Right atrium auricular region (tissue), 2 donors: ENCODE data around the gene ACSF2. TPM values are rescaled to one million over a fixed set of nuclear protein-coding genes. Genes with fewer than 3 reads are reported as not detected.
"Not testable (repeated sequence)": the region's sequence is repeated elsewhere in the genome, so short reads cannot be mapped to it uniquely, and the experiment has no call there.

Experiments used
- DNase-seq: peaks from one replicate; pipeline ENCODE4 v3.0.0-alpha.2; 2019; ENCODE audit warnings: low spot score
- H3K27ac ChIP-seq, 2 donors: fragments of 200-600 bp; sonication (generic); 1 replicate in 1 of 2; 2 replicates in 1 of 2; pipeline ENCODE4 v1.5.1; 2016 to 2019
- H3K27me3 ChIP-seq, 2 donors: fragments of 200-600 bp; sonication (generic); one replicate each; pipeline versions ENCODE4 v1.5.1 to v1.6.0; 2017 to 2019
- H3K36me3 ChIP-seq: fragments of 200-600 bp; sonication (generic); one replicate; pipeline ENCODE4 v1.5.1; 2016
- H3K4me1 ChIP-seq, 2 donors: fragments of 200-600 bp; sonication (generic); one replicate each; pipeline versions ENCODE4 v1.5.1 to v1.6.0; 2017 to 2019
- H3K4me3 ChIP-seq, 2 donors: fragments of 200-600 bp; sonication (generic); 1 replicate in 1 of 2; 2 replicates in 1 of 2; pipeline ENCODE4 v1.5.1; 2017 to 2019; ENCODE audit warnings: mild to moderate bottlenecking in 1 of 2, moderate library complexity in 1 of 2
- H3K9me3 ChIP-seq, 2 donors: fragments of 200-600 bp; sonication (generic); one replicate each; pipeline ENCODE4 v1.5.1; 2019
- CTCF ChIP-seq, 2 donors: fragments of 200-600 bp; sonication (generic); IDR thresholded peaks; one replicate each; pipeline ENCODE4 v1.5.1; 2019; ENCODE audit warnings: antibody characterized with exemption in 2 of 2
- total RNA-seq, 2 donors: library from RNA; depleted of rRNA; stranded (reverse); fragments of >200 nt; gene quantifications; one replicate each; pipeline ENCODE4 v1.1.0, GENCODE V29; 2016

The ACSF2 gene
- total RNA-seq, 2 donors from 2014 or later: 22.2 to 42.6 TPM

DNA sequence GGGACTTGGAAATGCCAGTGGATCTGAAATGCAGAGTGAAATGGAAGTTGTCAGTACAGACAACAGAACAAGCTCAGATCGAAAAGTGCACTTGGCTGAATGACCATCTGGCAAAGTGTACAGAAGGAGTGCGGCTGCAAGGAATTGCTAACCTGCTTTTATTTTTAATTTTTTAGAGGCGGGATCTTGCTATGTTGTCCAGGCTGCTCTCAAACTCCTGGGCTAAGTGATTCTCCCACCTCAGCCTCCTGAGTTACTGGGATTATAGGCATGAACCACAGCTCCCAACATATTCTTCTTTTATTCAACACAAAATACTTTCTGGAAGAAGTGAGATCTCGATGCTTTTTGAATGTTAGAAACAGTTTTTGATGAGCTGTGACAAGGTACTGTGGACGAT is 32.3 kb upstream of the ACSF2 start:
- TF ChIP-seq CTCF (IDR thresholded peaks at IDR 0.05): no peak
- peaks cover 0 to 29% of the 10 kb centered on the region in 2 donors for H3K4me1 ChIP-seq
- no peaks in the 10 kb centered on the region for H3K27me3 ChIP-seq
- no peak overlapping the region for H3K27ac ChIP-seq
- H3K9me3 ChIP-seq: no peaks in the 10 kb centered on the region
- no peak overlapping the region for H3K4me3 ChIP-seq
- no peak for DNase-seq
- peaks cover 62% of the 10 kb centered on the region for H3K36me3 ChIP-seq

- no peak for TF ChIP-seq CTCF (IDR thresholded peaks at IDR 0.05)
- Histone ChIP-seq H3K27me3 (no peaks in the 10 kb centered on the region), H3K4me3 (no peak overlapping the region), H3K4me1 (peaks cover 0 to 29% of the 10 kb centered on the region in 2 donors), H3K36me3 (peaks cover 52% of the 10 kb centered on the region), H3K27ac (no peak overlapping the region), H3K9me3 (no peaks in the 10 kb centered on the region)
- DNase-seq: no peak
Measured at GRCh38 chr17:50394711-50395110, 31.3 kb upstream of the ACSF2 start.

- no peak for DNase-seq
Measured at GRCh38 chr17:50396261-50397110, 29.5 kb upstream of the ACSF2 start.

DNA sequence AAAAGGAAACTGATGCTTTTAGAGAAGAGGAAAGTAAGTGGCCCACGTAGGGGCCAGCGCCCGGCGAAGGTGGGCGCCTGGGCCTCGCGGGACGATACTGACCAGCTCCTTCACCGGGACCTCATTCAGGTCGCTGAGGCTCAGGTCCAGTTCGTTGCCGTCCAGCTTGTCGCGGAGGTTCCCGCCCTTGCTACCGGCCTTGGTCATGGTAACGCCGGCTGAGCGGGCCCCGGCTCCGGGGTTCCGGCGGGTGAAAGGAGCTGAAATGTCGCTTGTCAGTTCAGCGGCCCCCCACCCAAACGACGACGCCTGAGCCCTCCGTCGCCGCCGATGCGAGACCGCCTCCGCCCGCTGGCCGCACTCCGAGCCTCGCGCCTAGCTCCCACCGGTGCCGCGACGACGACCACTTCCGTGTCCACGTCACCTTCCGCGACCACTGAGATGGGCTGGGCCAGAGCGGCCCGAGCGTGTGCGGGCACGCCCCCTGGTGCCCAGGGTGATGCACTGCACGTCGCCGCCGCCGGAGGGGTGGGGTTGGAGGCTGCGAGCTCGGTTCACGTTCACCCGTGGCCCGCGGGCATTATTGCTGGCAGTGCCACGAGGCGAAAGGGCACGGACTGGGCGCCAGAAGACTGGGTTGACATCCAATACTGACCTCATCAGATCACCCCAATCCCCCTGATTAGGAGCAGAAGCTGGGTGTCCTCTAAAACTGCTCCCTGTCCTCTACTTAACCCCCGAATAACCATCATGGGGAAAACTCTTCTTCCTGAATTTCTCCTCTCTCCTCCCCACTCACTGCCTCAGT is 28.7 kb upstream of the ACSF2 start, which contains the start of gene LRRC59:
TSS of gene LRRC59 (minus strand) at position 413 of the 808 bp plus-strand sequence. CDS start at position 207, 206 bp downstream.
- peaks cover 26% of the 10 kb centered on the region for H3K36me3 ChIP-seq
- peak; percentile 86 for DNase-seq
- no peaks in the 10 kb centered on the region for H3K9me3 ChIP-seq
- H3K4me3 ChIP-seq: peak within 1 kb of the TSS; percentile 68 to 96
- H3K4me1 ChIP-seq: peaks cover 0 to 29% of the 10 kb centered on the region in 2 donors
- peak; percentile 94 to 99 for TF ChIP-seq CTCF (IDR thresholded peaks at IDR 0.05)
- no peaks in the 10 kb centered on the region for H3K27me3 ChIP-seq
- H3K27ac ChIP-seq: peak within 1 kb of the TSS; percentile 66 to 88

More at GRCh38 chr17:50396261-50397110, 29.5 kb upstream of the ACSF2 start:
- no peaks in the 10 kb centered on the region for H3K9me3 ChIP-seq
- H3K36me3 ChIP-seq: peaks cover 34% of the 10 kb centered on the region
- H3K27ac ChIP-seq: peak overlapping the region; percentile 66 to 88
- H3K4me3 ChIP-seq: peak overlapping the region; percentile 68 to 96
- no peak for TF ChIP-seq CTCF (IDR thresholded peaks at IDR 0.05)
- H3K4me1 ChIP-seq: peaks cover 0 to 29% of the 10 kb centered on the region in 2 donors
- no peaks in the 10 kb centered on the region for H3K27me3 ChIP-seq

GRCh38 chr17:50397919-50398285 is 28.1 kb upstream of the ACSF2 start:
- no peak for DNase-seq
- Histone ChIP-seq H3K4me1 (peaks cover 0 to 29% of the 10 kb centered on the region in 2 donors), H3K36me3 (peaks cover 20% of the 10 kb centered on the region), H3K27ac (peak overlapping the region in 1 of 2 donors; percentile 88), H3K4me3 (peak overlapping the region in 1 of 2 donors; percentile 96), H3K9me3 (no peaks in the 10 kb centered on the region), H3K27me3 (no peaks in the 10 kb centered on the region)
- no peak for TF ChIP-seq CTCF (IDR thresholded peaks at IDR 0.05)

DNA sequence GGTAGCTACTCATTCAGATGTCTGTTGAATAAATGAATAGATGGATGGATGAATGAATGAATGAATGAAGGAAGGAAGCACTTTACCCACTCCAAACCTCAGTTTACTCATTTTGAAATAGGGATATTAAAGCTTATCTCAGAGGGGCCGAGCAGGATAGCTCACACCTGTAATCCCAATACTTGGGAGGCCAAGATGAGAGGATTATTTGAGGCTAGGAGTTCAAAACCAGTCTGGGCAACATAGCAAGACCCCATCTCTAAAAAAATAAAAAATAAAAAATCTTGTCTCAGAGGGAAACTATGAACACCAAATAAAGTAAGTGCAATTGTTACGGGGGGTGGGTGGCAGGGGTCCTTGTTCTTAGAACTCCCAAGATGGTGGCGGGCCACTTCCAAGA is 27.3 kb upstream of the ACSF2 start:
- DNase-seq, H3K27me3 ChIP-seq: not testable (repeated sequence)
- peaks cover 0 to 29% of the 10 kb centered on the region in 2 donors for H3K4me1 ChIP-seq

DNA sequence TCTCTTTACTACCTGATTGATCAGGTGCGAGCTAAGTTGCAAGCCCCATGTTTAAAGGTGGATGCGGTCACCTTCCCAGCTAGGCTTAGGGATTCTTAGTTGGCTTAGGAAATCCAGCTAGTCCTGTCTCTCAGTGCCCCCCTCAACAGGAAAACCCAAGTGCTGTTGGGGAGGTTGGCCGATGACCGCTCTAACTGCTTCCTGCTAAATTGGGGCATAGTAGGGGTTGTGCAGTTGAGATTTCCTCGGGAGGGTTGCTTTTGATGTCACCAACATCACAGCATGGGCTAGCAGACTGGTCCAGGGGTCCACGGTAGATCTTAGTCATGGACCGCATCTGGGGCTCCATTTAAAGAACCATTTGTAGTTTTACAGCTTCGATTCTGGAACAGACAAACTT is 26.4 kb upstream of the ACSF2 start:
- DNase-seq, H3K27ac ChIP-seq, H3K4me3 ChIP-seq, H3K27me3 ChIP-seq, H3K36me3 ChIP-seq, H3K9me3 ChIP-seq: not testable (repeated sequence)
- peaks cover 0 to 29% of the 10 kb centered on the region in 2 donors for H3K4me1 ChIP-seq

More for the DNA sequence above, 27.3 kb upstream of the ACSF2 start:
- not testable (repeated sequence) for H3K4me3 ChIP-seq, H3K9me3 ChIP-seq, H3K27ac ChIP-seq
- peaks cover 13% of the 10 kb centered on the region for H3K36me3 ChIP-seq

DNA sequence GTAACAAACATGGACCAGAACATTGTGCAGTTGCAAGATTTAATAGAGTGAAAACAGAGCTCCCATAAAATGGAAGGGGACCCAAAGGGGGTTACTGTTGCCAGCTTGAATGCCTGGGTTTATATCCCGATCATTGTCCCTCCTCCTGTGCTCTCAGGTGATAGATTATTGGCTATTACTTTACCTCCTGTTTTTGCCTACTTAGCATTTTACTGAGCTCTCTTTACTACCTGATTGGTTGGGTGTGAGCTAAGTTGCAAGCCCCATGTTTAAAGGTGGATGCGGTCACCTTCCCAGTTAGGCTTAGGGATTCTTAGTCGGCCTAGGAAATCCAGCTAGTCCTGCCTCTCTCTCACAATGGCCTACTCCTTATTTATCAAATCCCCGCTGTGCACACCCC is 20.7 kb upstream of the ACSF2 start:
- H3K27ac ChIP-seq, H3K4me3 ChIP-seq, H3K9me3 ChIP-seq, DNase-seq, H3K27me3 ChIP-seq, H3K4me1 ChIP-seq, H3K36me3 ChIP-seq: not testable (repeated sequence)
